ENCODE results near the gene RPRML.

DNA sequence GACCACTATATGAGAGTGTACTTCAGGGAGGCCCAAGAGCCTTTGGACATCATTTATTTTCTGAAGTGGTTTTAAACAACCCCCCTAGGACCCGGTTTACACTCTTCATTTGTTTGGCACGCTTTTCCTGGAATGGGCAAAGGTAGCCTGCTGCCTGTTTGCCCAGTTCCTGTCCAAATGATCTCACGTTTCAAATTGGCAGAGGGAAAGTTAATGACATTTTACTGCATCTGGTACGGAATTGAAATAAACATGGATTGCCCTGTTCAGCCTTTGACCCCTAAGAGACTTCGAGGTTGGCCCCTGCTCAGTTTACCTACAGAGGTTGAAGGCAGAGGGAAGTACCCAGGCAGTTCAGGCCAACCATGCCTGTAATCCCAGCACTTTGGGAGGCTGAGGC lies 5.8 kb upstream of the RPRML start:
- TF ChIP-seq, protein P1, sequence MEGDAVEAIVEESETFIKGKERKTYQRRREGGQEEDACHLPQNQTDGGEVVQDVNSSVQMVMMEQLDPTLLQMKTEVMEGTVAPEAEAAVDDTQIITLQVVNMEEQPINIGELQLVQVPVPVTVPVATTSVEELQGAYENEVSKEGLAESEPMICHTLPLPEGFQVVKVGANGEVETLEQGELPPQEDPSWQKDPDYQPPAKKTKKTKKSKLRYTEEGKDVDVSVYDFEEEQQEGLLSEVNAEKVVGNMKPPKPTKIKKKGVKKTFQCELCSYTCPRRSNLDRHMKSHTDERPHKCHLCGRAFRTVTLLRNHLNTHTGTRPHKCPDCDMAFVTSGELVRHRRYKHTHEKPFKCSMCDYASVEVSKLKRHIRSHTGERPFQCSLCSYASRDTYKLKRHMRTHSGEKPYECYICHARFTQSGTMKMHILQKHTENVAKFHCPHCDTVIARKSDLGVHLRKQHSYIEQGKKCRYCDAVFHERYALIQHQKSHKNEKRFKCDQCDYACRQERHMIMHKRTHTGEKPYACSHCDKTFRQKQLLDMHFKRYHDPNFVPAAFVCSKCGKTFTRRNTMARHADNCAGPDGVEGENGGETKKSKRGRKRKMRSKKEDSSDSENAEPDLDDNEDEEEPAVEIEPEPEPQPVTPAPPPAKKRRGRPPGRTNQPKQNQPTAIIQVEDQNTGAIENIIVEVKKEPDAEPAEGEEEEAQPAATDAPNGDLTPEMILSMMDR (IDR thresholded peaks at IDR 0.05 in 8 of 11, conservative IDR thresholded peaks at IDR 0.05 in 3 of 11), result no peak
- TF ChIP-seq POLR2A (IDR thresholded peaks at IDR 0.05), result no peak
- TF ChIP-seq POLR2AphosphoS5 (IDR thresholded peaks at IDR 0.05), result peak in 1 of 3 donors; percentile 64

Data from spleen (tissue), 7 donors.